Cardiac fibroblast (primary cell): ENCODE results near the gene BTBD6.

Experiments
- DNase-seq, 2 donors: peaks; one replicate each; pipeline versions ENCODE4 v3.0.0 to v3.0.0-alpha.2; 2010; ENCODE audit warnings: low read depth in 2 of 2
- H3K4me3 ChIP-seq, 2 donors: replicated peaks in 1 of 2; 1 replicate in 1 of 2; 2 replicates in 1 of 2; pipeline ENCODE4 v1.5.1; 2011; ENCODE audit warnings: low read depth in 2 of 2, low read length in 2 of 2, mild to moderate bottlenecking in 2 of 2, moderate library complexity in 1 of 2
- TF ChIP-seq, protein P1 (sequence below): IDR thresholded peaks from one replicate; pipeline ENCODE4 v1.5.1; 2011; ENCODE audit warnings: low read depth, mild to moderate bottlenecking, low read length, inconsistent platforms

The BTBD6 gene

DNA sequence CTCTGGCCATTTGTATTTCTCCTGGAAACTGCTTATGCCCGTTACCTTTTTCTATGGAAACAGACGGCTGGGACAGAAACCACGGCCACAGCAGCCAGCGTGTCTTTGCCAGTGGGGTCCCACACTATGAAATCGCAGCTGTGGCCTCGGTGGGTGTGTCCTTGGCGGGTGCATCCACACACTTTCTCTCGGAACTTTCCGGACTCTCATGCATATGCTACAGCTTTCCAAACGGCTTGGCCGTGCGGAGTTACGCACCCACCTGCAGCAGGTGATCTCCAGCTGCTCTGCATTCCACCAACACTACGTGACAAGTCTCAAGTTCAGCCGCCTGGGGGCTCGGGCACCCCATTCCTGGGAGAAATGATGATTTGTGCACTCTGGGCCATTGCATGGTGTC lies 1.3 kb upstream of the BTBD6 start:
- no peak overlapping the region for H3K4me3 ChIP-seq
- no peak for DNase-seq
- TF ChIP-seq, protein P1, sequence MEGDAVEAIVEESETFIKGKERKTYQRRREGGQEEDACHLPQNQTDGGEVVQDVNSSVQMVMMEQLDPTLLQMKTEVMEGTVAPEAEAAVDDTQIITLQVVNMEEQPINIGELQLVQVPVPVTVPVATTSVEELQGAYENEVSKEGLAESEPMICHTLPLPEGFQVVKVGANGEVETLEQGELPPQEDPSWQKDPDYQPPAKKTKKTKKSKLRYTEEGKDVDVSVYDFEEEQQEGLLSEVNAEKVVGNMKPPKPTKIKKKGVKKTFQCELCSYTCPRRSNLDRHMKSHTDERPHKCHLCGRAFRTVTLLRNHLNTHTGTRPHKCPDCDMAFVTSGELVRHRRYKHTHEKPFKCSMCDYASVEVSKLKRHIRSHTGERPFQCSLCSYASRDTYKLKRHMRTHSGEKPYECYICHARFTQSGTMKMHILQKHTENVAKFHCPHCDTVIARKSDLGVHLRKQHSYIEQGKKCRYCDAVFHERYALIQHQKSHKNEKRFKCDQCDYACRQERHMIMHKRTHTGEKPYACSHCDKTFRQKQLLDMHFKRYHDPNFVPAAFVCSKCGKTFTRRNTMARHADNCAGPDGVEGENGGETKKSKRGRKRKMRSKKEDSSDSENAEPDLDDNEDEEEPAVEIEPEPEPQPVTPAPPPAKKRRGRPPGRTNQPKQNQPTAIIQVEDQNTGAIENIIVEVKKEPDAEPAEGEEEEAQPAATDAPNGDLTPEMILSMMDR: no peak

DNA sequence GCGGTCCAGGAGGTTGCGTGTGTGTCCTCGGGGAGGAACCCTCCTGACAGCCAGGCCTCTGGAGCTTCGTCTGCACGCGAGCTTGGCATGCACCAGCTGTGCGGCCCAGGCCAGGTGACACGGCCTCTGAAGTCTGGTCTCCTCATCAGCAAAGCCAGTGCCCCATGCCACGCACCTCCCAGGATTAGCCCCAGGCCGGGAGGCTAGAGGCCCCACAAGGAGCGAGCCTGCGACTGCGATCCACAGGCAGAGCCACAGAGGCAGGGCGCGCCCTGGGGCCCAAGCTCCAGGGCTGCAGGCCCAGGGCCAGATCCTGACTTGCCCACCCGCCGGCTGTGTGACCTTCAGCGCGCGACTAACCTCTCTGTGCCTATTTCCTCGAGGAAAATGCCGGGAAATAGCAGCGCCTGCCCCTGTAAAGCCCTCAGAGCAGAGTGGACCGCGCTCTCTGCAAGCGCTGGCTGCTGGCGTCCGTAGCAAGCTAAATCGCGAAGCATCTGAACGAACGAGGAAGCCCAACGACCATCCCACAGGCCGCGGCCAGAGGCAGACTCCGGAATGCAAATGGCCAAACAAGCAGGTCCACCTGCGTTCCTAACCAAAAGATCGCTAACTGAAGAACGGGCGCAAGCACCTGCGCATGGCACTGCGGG lies 492 bp upstream of the BTBD6 start:
- H3K4me3 ChIP-seq: peak overlapping the region; percentile 52 to 59
- DNase-seq: no peak
- TF ChIP-seq, protein P1: no peak

DNA sequence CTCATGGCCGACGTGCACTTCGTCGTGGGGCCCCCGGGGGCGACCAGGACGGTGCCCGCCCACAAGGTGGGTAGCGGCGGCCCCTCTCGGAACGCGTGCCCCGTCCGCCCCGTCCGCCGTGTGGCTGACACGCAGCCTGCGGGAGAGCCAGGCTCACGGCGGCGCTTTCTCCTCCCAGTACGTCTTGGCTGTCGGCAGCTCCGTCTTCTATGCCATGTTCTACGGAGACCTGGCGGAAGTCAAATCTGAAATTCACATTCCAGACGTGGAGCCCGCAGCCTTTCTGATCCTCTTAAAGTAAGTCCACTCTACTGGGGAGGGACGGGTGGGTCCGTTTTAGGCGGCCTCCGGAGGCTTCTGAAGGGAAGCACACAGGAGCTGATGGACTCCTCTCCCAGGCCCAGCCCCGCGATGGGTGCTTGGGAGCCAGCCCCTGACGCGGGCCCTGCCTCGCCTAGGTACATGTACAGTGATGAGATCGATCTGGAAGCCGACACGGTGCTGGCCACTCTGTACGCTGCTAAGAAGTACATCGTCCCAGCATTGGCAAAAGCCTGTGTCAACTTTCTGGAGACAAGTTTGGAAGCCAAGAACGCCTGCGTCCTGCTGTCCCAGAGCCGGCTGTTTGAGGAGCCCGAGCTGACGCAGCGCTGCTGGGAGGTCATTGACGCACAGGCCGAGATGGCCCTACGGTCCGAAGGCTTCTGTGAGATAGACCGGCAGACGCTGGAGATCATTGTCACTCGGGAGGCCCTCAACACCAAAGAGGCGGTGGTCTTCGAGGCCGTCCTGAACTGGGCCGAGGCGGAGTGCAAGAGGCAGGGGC lies 1.1 kb downstream of the BTBD6 start:
- DNase-seq: peak; percentile 34 to 43
- H3K4me3 ChIP-seq: peak overlapping the region; percentile 40 to 62
- TF ChIP-seq, protein P1: no peak

DNA sequence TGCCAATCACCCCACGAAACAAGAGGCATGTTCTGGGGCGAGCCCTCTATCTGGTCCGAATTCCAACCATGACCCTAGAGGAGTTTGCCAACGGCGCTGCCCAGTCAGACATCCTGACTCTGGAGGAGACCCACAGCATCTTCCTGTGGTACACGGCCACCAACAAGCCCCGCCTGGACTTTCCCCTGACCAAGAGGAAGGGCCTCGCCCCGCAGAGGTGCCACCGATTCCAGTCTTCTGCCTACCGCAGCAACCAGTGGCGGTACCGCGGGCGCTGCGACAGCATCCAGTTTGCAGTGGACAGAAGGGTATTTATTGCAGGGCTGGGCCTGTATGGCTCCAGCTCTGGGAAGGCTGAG lies 1.7 kb downstream of the BTBD6 start:
- DNase-seq: no peak

DNA sequence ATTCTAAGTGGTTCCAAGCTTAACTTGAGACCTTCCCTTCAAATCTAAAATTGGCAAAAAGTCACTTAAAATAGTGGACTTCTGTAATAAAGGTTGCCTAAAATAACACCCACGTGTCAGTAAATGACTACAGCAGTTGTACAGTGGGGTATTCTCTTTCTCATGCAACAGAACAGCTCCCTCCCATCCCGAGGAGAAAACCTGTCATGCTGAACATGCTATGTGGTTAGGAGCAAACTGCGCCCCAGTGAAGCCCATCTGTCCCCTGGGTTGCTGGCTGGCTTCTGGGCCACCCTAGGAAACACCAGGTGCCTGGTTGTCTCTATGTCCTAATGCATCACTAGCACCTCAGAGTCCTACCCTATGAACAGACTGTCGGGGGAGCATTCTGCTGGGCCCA lies 2.7 kb downstream of the BTBD6 start:
- TF ChIP-seq, protein P1: no peak
- no peak overlapping the region for H3K4me3 ChIP-seq
- DNase-seq: no peak

More for the DNA sequence above, 1.7 kb downstream of the BTBD6 start:
- TF ChIP-seq, protein P1: no peak
- H3K4me3 ChIP-seq: no peak overlapping the region

DNA sequence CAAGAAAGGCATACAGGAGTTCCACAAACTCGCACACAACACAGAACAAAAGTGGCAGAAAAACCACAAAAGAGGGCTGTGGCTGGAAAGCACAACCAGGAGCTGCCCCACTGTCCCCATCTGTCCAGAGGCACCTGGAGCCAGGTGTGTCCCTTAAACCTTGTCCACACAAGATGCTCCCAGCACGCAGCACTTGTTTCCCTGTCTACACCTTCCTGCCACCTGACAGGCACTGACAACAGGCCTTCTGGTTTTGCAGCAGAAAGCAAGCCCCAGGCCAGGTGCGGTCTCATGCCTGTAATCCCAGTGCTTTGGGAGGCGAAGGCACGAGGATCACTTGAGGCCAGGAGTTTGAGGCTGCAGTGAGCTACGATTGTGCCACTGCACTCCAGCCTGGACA lies 3.6 kb downstream of the BTBD6 start:
- TF ChIP-seq, protein P1: no peak
- DNase-seq: no peak
- no peak overlapping the region for H3K4me3 ChIP-seq
